ENCODE measurements around the gene MAGOH.

Gene MAGOH

DNA sequence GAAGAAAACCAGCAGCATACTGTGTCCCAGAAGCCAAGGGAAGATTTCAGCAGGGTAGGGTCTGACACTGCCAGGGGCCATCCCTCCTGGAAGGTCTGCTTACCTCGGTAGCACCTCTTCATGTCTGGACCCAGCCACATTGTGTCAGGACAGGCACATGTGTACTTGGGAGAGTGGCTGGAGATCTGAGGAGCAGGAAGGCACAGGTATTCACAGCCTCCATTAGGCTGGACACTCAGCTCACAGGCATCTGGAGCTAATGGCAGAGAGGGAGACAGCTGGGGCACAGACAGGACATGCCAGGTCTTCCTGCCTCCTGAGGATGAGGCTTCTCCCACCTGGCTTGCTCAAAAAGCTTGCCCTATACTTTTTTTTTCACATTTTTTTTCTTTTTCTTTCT is 19.9 kb upstream of the MAGOH start:
- Histone ChIP-seq H3K9me3 (ENCODE audit: control insufficient read depth, insufficient read depth, low read length) (no peaks in the 10 kb centered on the region), H3K4me1 (ENCODE audit: insufficient read depth, low read length) (no peaks in the 10 kb centered on the region), H3K9ac (ENCODE audit: low read depth, low read length) (no peak overlapping the region), H3K36me3 (ENCODE audit: insufficient read depth, low read length) (peaks cover 65% of the 10 kb centered on the region)

DNA sequence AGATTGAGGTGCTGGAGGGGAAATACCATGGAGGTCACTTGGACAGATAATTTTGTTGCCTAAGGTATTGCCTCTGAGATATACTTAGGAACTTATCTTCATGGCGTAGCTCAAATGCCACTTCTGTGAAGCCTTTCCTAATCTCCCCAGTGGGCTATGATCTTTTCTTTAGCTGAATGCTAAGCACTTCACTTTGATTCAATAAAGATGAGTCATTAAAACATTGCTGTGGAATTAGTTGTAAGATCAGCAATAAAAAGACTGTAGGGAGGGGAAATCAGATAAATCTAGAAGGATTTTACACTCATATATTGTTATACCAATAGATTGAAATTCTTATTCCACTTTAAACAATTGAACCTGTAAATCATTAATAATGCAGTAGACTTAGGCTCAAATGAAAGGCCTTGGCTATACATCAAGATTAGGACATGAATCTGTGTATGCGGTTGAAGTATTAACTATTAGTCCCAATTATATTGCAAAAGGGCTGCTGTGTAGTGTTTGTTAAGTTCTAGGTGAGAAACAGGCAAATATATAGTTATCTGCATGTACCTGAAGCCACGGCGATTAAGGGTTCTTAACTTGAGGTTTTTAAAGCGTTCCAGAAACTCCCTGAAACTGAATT is 19.2 kb upstream of the MAGOH start:
- Histone ChIP-seq H3K4me1 (ENCODE audit: insufficient read depth, low read length) (no peaks in the 10 kb centered on the region), H3K9ac (ENCODE audit: low read depth, low read length) (no peak overlapping the region), H3K9me3 (ENCODE audit: control insufficient read depth, insufficient read depth, low read length) (no peaks in the 10 kb centered on the region), H3K36me3 (ENCODE audit: insufficient read depth, low read length) (peaks cover 59% of the 10 kb centered on the region)

DNA sequence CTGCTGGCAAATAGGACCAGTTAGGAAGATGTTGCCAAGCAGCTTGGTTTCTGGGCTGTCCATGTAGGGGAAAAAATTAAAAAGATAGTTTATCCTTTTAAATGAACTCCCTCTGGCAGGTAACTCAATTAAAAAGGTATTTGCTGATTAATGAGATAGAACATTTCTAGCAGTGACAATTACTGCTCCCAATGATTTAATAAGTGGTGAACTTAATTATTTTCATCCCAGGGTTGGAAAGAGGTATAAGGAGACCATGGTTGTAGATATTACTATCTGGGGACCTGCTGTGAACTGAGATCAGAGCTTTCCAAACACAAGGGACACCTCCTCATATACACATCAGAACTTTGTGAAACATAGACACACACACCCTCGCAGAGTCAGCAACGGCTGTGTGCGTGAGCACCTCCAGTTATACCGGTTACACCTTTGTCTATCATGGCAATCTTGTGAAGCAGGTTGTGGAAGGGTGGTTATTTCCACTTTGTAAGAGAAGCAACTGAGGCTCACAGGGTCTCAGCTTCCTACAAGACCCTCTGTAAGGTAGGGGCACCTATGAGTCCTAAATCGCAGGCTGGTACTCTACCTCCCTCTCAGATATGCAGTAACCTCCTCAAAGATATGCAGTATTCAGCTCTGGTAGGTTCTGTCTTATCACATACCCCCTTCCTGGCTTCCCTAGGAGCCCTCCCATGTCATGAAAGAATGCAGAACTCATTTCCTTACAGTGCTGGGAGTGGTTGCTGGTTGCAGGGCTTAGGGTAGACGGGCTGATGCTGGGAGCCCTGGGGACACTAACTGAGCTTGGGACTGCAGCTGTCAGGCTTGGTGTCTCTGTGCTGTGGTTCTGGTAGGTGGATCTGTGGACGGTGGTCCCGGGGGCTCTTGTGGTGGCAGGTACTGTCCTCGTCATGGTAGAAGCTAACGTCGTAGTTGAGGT is 18.5 kb upstream of the MAGOH start:
- no peak overlapping the region for H3K9ac ChIP-seq (ENCODE audit: low read depth, low read length)
- no peaks in the 10 kb centered on the region for H3K9me3 ChIP-seq (ENCODE audit: control insufficient read depth, insufficient read depth, low read length)
- no peaks in the 10 kb centered on the region for H3K4me1 ChIP-seq (ENCODE audit: insufficient read depth, low read length)
- H3K36me3 ChIP-seq (ENCODE audit: insufficient read depth, low read length): peaks cover 53% of the 10 kb centered on the region

DNA sequence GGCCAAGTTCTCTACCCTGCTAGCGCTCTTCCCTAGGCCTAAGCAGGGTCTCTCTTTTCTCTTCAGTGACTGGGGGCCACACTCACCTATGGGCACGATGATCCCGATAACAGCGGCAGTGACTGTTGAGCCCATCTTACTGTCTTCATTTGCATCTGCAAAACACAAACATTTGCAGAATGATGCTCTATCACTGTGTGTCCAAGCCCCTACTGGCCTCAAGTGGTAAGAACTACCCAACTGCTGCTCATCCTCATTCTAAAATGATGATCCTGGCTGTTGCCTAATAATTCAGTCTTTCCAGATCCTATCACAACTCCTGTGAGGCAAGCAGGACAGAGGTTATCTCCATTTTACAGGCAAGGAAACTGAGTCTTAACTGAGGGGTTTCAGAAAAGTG is 16.7 kb upstream of the MAGOH start:
- H3K4me1 ChIP-seq (ENCODE audit: insufficient read depth, low read length): no peaks in the 10 kb centered on the region
- peaks cover 43% of the 10 kb centered on the region for H3K36me3 ChIP-seq (ENCODE audit: insufficient read depth, low read length)
- H3K9me3 ChIP-seq (ENCODE audit: control insufficient read depth, insufficient read depth, low read length): no peaks in the 10 kb centered on the region
- H3K9ac ChIP-seq (ENCODE audit: low read depth, low read length): no peak overlapping the region

DNA sequence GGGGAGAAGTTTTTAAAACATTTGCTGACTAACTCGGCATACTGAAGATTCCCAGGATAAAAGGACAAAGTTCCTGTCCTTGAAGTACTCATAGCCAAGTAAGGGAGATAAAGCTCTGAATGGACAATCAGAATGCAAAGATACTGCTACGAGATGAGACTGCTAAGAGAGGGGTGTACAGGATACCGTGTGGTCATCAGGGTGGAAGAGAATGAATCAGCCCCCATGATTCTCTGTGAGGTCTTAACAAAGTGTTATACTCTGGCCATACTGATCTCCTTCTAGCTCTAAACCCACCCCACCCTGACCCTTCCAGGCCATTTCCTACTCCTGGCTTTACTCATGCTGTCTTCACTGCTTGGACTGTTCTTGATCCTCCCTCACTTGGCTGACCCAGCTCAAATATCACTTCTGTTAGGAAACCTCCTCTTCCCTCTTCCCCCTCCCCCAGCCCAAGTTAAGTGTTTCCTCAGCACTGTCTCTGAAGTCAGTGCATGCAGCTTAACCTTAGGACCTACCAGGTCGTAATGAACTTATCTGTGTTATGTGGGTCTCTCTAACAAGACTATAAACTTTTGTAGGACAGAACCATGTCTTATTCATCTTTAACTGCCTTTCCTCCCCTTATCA is 15.8 kb upstream of the MAGOH start:
- H3K4me1 ChIP-seq (ENCODE audit: insufficient read depth, low read length): no peaks in the 10 kb centered on the region
- no peak overlapping the region for H3K9ac ChIP-seq (ENCODE audit: low read depth, low read length)
- H3K9me3 ChIP-seq (ENCODE audit: control insufficient read depth, insufficient read depth, low read length): no peaks in the 10 kb centered on the region
- H3K36me3 ChIP-seq (ENCODE audit: insufficient read depth, low read length): peaks cover 40% of the 10 kb centered on the region

DNA sequence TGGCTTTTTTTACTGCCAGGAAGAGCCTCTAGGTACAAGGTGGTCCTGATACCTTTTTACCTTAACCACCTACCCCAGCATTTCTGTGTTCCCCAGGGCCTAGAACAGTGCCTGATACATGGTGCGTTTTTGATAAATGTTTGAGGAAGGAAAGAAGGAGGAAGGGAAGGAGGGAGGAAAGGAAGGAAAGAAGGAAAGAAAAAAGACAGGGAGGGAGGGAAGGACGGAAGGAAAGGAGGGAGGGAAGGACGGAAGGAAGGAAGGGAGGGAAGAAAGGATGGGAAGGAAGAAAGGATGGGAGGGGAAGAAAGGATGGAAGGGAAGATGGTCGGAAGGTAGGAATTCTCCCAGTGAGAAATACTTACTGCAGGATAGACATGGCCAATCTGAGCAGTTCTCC is 12.0 kb upstream of the MAGOH start:
- H3K36me3 ChIP-seq (ENCODE audit: insufficient read depth, low read length): peaks cover 34% of the 10 kb centered on the region

DNA sequence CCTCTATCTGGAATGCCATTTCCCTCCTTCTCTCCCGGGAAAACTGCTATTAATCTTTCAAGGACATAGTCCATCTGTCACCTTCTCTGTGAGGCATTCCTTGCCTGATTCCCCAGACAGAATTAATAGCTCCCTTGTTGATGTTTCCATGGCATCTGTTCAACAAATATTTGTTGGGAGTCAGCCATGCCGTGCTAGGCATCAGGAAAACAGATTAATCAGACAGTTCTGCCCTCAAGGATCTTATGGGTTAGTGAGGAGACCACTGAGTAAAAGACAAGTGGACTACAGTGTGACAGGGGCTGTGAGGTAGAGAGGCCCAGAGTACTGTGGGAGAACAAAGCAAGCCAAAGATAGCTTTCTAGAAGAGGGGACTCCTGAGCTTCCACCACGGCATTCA is 11.4 kb upstream of the MAGOH start:
- H3K4me1 ChIP-seq (ENCODE audit: insufficient read depth, low read length): no peaks in the 10 kb centered on the region
- peaks cover 27% of the 10 kb centered on the region for H3K36me3 ChIP-seq (ENCODE audit: insufficient read depth, low read length)
- no peaks in the 10 kb centered on the region for H3K9me3 ChIP-seq (ENCODE audit: control insufficient read depth, insufficient read depth, low read length)
- H3K9ac ChIP-seq (ENCODE audit: low read depth, low read length): no peak overlapping the region

More for the DNA sequence above, 12.0 kb upstream of the MAGOH start:
- Histone ChIP-seq H3K9me3 (ENCODE audit: control insufficient read depth, insufficient read depth, low read length) (no peaks in the 10 kb centered on the region), H3K4me1 (ENCODE audit: insufficient read depth, low read length) (no peaks in the 10 kb centered on the region), H3K9ac (ENCODE audit: low read depth, low read length) (no peak overlapping the region)

DNA sequence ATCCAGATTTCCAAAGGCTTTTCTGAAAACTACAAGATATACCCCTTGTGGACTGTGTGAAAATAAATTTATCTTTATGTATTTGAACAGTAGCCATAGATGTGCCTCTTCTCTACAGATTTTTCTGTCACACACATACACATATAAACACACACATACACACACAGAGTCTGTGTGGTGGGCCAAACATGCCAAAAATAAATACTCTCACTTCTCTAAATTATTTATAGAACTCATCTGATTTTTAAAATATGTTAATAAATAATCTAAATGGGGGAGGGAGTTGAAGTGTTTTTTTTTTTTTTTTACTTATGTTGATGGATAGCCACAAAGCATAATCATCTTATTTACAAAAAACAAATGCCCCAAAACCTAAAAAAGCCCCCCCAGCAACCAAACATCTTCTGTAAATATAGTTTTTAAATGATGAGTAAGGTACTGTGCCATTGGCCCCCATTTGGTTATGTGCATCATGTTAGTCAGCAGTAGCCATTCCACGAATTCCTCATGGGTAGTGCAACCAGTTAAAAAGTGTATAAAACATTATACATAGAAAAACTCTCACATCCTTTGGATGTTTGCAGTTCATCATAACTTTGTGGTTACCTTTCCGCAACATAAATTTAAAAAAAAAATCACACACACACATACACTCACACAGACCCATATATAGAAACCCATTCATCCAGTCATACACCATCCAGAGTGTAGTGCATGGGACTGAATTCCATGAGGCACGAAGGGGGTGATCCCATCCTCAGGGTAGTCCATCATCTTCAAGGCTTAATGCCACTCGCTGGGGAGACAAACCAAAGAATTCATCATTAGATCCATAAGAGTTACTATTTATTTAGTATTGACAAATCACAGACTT is 8.2 kb upstream of the MAGOH start:
- H3K9ac ChIP-seq (ENCODE audit: low read depth, low read length): no peak overlapping the region
- H3K4me1 ChIP-seq (ENCODE audit: insufficient read depth, low read length): no peaks in the 10 kb centered on the region
- no peaks in the 10 kb centered on the region for H3K9me3 ChIP-seq (ENCODE audit: control insufficient read depth, insufficient read depth, low read length)
- H3K36me3 ChIP-seq (ENCODE audit: insufficient read depth, low read length): peaks cover 26% of the 10 kb centered on the region

DNA sequence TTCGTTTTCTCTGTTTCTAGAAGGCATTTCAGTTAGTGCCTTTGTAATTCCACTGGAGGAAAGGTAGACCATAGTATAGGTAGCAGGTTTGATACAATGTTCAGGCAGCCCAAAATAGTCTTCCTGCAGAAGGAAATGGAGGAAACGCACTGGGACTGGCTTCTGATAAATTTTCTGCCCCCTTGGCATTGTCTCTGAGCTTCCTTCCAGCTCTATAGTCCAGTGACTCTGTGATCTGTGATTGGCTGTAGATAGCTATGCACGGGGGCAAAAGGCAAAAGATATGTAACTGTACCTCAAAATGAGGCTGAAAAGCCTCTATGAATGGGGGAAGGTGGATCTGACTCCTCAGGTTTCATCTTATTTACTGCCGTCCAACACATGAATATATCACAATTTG is 5.8 kb upstream of the MAGOH start:
- Histone ChIP-seq H3K4me1 (ENCODE audit: insufficient read depth, low read length) (no peaks in the 10 kb centered on the region), H3K9me3 (ENCODE audit: control insufficient read depth, insufficient read depth, low read length) (no peaks in the 10 kb centered on the region), H3K36me3 (ENCODE audit: insufficient read depth, low read length) (peaks cover 19% of the 10 kb centered on the region), H3K9ac (ENCODE audit: low read depth, low read length) (no peak overlapping the region)

DNA sequence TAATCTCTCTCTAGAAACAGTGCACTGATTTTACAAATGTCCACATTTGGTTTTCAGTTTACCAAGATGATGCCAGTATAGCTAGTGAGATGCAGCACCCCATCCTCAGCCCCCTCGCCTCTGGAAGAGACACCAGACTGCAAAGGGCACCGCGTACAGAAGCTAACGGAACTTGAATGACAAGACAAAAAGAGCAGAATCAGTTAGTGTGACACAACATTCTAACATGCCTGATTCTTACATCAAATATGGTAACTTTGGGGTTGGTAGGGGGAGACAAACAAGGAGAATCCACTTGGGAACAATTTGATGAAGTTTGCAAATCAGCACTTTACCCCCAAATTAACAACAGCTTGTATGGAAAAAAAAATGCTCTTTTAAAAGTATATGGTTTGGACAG is 4.1 kb upstream of the MAGOH start:
- no peaks in the 10 kb centered on the region for H3K4me1 ChIP-seq (ENCODE audit: insufficient read depth, low read length)
- H3K36me3 ChIP-seq (ENCODE audit: insufficient read depth, low read length): peaks cover 8% of the 10 kb centered on the region
- H3K9me3 ChIP-seq (ENCODE audit: control insufficient read depth, insufficient read depth, low read length): no peaks in the 10 kb centered on the region
- H3K9ac ChIP-seq (ENCODE audit: low read depth, low read length): no peak overlapping the region

DNA sequence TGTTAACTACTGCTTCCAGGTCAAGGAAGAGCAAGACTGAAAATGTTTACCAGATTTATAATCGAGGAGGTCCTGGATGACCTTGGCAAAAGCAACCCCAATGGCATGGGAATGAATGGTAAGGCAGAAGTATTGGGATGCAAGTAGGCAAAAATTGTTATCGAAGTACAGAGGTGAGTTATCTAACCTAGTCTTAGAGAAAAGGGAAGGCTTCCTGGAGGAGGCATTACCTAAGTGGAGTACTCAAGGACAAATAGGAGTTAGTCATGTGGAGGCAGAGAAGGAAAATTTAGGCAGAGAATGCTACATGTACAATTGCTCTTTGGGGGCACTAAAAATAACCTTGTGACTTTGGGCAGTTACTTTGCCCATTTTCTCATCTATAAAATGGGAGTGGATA is 3.5 kb upstream of the MAGOH start:
- H3K4me1 ChIP-seq (ENCODE audit: insufficient read depth, low read length): no peaks in the 10 kb centered on the region
- H3K9me3 ChIP-seq (ENCODE audit: control insufficient read depth, insufficient read depth, low read length): no peaks in the 10 kb centered on the region
- H3K9ac ChIP-seq (ENCODE audit: low read depth, low read length): no peak overlapping the region
- H3K36me3 ChIP-seq (ENCODE audit: insufficient read depth, low read length): peaks cover 7% of the 10 kb centered on the region

DNA sequence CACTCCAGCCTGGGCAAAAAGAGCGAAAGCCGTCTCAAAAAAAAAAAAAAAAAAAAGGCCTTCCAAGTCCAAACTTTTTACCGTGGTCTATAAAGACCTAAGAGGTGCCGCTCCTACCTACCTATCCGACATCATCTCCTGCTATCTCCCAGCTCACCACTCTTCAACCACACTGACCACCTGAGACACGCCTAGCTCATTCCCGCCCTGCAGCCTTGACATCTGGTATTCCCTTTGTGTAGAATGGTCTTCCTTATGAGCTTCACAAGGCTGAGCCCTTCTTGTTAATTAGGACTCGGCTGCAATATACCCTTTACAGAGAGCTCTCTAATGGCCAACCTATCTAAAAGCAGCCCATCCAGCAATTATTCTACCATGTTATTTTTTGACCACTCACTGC is 680 bp downstream of the MAGOH start:
- Histone ChIP-seq H3K36me3 (ENCODE audit: insufficient read depth, low read length) (peaks cover 16% of the 10 kb centered on the region), H3K9ac (ENCODE audit: low read depth, low read length) (peak overlapping the region; percentile 90), H3K4me1 (ENCODE audit: insufficient read depth, low read length) (no peaks in the 10 kb centered on the region), H3K9me3 (ENCODE audit: control insufficient read depth, insufficient read depth, low read length) (no peaks in the 10 kb centered on the region)

DNA sequence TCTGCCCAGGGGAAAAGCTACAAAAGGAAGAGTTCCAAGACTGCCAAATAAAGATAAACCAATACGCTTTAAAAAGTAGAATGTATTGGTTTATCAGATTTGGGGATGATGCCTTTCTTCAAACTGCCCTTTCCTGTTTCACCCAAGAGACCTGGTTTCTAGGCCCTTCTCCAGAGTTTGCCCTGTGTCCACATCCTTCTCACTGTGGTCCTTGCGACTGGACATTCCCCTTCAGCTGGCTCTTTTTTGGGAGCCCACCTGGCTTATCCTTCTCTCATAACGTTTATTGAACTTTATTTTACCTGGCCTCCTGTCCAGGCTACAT is 17.4 kb downstream of the MAGOH start:
- no peaks in the 10 kb centered on the region for H3K9me3 ChIP-seq (ENCODE audit: control insufficient read depth, insufficient read depth, low read length)

More for the DNA sequence above, 17.4 kb downstream of the MAGOH start:
- Histone ChIP-seq H3K9ac (ENCODE audit: low read depth, low read length) (peak overlapping the region; percentile 92), H3K4me1 (ENCODE audit: insufficient read depth, low read length) (no peaks in the 10 kb centered on the region), H3K36me3 (ENCODE audit: insufficient read depth, low read length) (no peaks in the 10 kb centered on the region)

Measured in ES-I3 (cell line).